Transverse colon (tissue), 4 donors: Measurements from ENCODE around the gene STAT2. TPM values are rescaled to one million over a fixed set of nuclear protein-coding genes. Genes with fewer than 3 reads are reported as not detected.

Experiments
- DNase-seq: peaks from one replicate; pipeline ENCODE4 v3.0.0-alpha.2; 2019
- H3K27ac ChIP-seq, 4 donors: fragments of 200-600 bp; sonication (generic); 2 replicates each; pipeline ENCODE4 v1.5.1; 2016 to 2018; ENCODE audit warnings: inconsistent platforms in 4 of 4
- H3K27me3 ChIP-seq: fragments of 200-600 bp; sonication (generic); 2 replicates; pipeline ENCODE4 v1.5.1; 2017; ENCODE audit warnings: inconsistent platforms
- H3K36me3 ChIP-seq, 4 donors: fragments of 200-600 bp; sonication (generic); 2 replicates each; pipeline ENCODE4 v1.5.1; 2017 to 2019; ENCODE audit warnings: inconsistent platforms in 4 of 4
- H3K4me1 ChIP-seq, 4 donors: fragments of 200-600 bp; sonication (generic); 2 replicates each; pipeline ENCODE4 v1.5.1; 2017 to 2020; ENCODE audit warnings: inconsistent platforms in 4 of 4
- H3K4me3 ChIP-seq, 4 donors: fragments of 200-600 bp; sonication (generic); 1 replicate in 1 of 4; 2 replicates in 3 of 4; pipeline versions ENCODE4 v1.5.1 to v1.6.1; 2017 to 2019; ENCODE audit warnings: inconsistent platforms in 4 of 4
- H3K9me3 ChIP-seq, 2 donors: fragments of 200-600 bp; sonication (generic); 2 replicates each; pipeline ENCODE4 v1.5.1; 2017 to 2019; ENCODE audit warnings: inconsistent platforms in 2 of 2
- EP300 ChIP-seq: sonication (generic); formaldehyde crosslinking; IDR thresholded peaks from one replicate; pipeline ENCODE4 v1.6.1; 2017; ENCODE audit warnings: antibody characterized with exemption, low read depth
- POLR2A ChIP-seq: fragments of 450-650 bp; IDR thresholded peaks from one replicate; pipeline ENCODE4 v1.6.1; 2016; ENCODE audit warnings: antibody characterized with exemption, mild to moderate bottlenecking, moderate library complexity
- POLR2AphosphoS5 ChIP-seq, 3 donors: sonication (generic); formaldehyde crosslinking; IDR thresholded peaks; one replicate each; pipeline ENCODE4 v1.6.1; 2016; ENCODE audit warnings: antibody characterized with exemption in 3 of 3
- WGBS, 2 donors: methylation state at CpG; one replicate each; pipeline ENCODE4 v1.1.5; 2018; ENCODE audit warnings: low coverage in 1 of 2; 5-methylcytosine and 5-hydroxymethylcytosine counted together
- in situ Hi-C, 4 donors: fragments of 200-750 bp; cut with MboI; loops; one replicate each; pipeline versions ENCODE4 v1.15.0 to v1.15.1; 2017; ENCODE audit warnings: low sequenced_read_pairs in 3 of 4, low pct_ligation_motif_present in 1 of 4, low pct_unique_long_range_greater_than_20kb in 1 of 4
- intact Hi-C: fragments of 100-400 bp; cut with DNase I; formaldehyde crosslinking; loops from one replicate; pipeline ENCODE4 v1.15.1; 2023; ENCODE audit warnings: low total_unique reads
- total RNA-seq, 4 donors: library from RNA; depleted of rRNA; stranded (reverse); fragments of >200 nt; gene quantifications; one replicate each; pipeline ENCODE4 v1.1.0, GENCODE V29; 2016
- TF ChIP-seq, protein P1 (sequence below), 5 experiments: fragments of 200-600 bp in 3 of 5; fragments of 450-650 bp in 2 of 5; sonication (generic) in 3 of 5; IDR thresholded peaks; 1 replicate in 2 of 5; 2 replicates in 3 of 5; pipeline ENCODE4 v1.5.1; 2016 to 2017; ENCODE audit warnings: antibody characterized with exemption in 5 of 5, inconsistent platforms in 3 of 5, mild to moderate bottlenecking in 2 of 5, moderate library complexity in 1 of 5

STAT2 gene
- total RNA-seq, 4 donors from 2014 or later, result 85.6 to 192 (median 115) TPM

GRCh38 chr12:56307221-56307965, 52.5 kb downstream of the STAT2 start:
- in situ Hi-C loops (no loop called here), intact Hi-C loops (no loop called here)
- DNase-seq, result no peak
- H3K9me3 ChIP-seq, result no peaks in the 10 kb centered on the region
- 88 to 96% methylated on average over 3 to 7 of the region's 7 CpGs for WGBS, 2 donors
- peaks cover 0 to 5% (median 0%) of the 10 kb centered on the region in 4 donors for H3K4me1 ChIP-seq
- H3K36me3 ChIP-seq, result peaks cover 0 to 23% (median 2%) of the 10 kb centered on the region in 4 donors
- no peaks in the 10 kb centered on the region for H3K27me3 ChIP-seq
- TF ChIP-seq POLR2AphosphoS5 (IDR thresholded peaks at IDR 0.05), result no peak
- TF ChIP-seq POLR2A, result no peak
- TF ChIP-seq EP300, result no peak
- TF ChIP-seq, protein P1, sequence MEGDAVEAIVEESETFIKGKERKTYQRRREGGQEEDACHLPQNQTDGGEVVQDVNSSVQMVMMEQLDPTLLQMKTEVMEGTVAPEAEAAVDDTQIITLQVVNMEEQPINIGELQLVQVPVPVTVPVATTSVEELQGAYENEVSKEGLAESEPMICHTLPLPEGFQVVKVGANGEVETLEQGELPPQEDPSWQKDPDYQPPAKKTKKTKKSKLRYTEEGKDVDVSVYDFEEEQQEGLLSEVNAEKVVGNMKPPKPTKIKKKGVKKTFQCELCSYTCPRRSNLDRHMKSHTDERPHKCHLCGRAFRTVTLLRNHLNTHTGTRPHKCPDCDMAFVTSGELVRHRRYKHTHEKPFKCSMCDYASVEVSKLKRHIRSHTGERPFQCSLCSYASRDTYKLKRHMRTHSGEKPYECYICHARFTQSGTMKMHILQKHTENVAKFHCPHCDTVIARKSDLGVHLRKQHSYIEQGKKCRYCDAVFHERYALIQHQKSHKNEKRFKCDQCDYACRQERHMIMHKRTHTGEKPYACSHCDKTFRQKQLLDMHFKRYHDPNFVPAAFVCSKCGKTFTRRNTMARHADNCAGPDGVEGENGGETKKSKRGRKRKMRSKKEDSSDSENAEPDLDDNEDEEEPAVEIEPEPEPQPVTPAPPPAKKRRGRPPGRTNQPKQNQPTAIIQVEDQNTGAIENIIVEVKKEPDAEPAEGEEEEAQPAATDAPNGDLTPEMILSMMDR (IDR thresholded peaks at IDR 0.05), result no peak
- no peak overlapping the region for H3K4me3 ChIP-seq
- H3K27ac ChIP-seq, result no peak overlapping the region

GRCh38 chr12:56304872-56305590, 54.9 kb downstream of the STAT2 start:
- H3K27ac ChIP-seq, result no peak overlapping the region
- intact Hi-C loops, result no loop called here
- H3K36me3 ChIP-seq, result peaks cover 0 to 22% (median 2%) of the 10 kb centered on the region in 4 donors
- in situ Hi-C loops, result no loop called here
- H3K9me3 ChIP-seq, result no peaks in the 10 kb centered on the region
- no peaks in the 10 kb centered on the region for H3K27me3 ChIP-seq
- no peak for TF ChIP-seq POLR2A
- TF ChIP-seq EP300, result no peak
- DNase-seq, result no peak
- H3K4me1 ChIP-seq, result peaks cover 5 to 23% (median 7%) of the 10 kb centered on the region in 4 donors
- 90 to 95% methylated on average over 4 to 8 of the region's 8 CpGs for WGBS, 2 donors
- no peak overlapping the region for H3K4me3 ChIP-seq

DNA sequence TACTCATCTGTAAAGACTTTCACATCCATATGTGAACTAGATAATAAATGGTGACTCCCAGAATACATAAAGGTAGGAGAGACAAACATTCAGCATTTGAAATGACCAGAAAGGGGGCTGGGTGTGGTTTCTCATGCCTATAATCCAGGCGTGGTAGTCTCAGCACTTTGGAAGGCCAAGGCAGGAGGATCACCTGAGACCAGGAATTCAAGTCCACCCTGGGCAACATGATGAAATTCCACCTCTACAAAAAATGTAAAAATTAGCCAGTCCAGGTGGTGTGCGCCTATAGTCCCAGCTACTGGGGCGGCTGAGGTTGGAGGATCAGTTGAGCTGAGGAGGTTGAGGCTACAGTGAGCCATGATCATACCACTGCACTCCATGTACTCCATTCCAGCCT, 55.6 kb downstream of the STAT2 start:
- Histone ChIP-seq H3K27ac (no peak overlapping the region), H3K36me3 (peaks cover 0 to 22% (median 2%) of the 10 kb centered on the region in 4 donors), H3K4me1 (peaks cover 5 to 25% (median 9%) of the 10 kb centered on the region in 4 donors), H3K9me3 (no peaks in the 10 kb centered on the region), H3K4me3 (no peak overlapping the region), H3K27me3 (no peaks in the 10 kb centered on the region)
- no peak for DNase-seq
- intact Hi-C loops, result no loop called here
- WGBS, 2 donors, result 85% methylated on average over 3 of the region's 3 CpGs; no CpG with 5 or more reads in 1 of the 2 donors
- TF ChIP-seq, protein P1 (IDR thresholded peaks at IDR 0.05), result no peak
- TF ChIP-seq EP300 (no peak), POLR2A (no peak), POLR2AphosphoS5 (IDR thresholded peaks at IDR 0.05) (no peak)
- in situ Hi-C loops, result no loop called here

DNA sequence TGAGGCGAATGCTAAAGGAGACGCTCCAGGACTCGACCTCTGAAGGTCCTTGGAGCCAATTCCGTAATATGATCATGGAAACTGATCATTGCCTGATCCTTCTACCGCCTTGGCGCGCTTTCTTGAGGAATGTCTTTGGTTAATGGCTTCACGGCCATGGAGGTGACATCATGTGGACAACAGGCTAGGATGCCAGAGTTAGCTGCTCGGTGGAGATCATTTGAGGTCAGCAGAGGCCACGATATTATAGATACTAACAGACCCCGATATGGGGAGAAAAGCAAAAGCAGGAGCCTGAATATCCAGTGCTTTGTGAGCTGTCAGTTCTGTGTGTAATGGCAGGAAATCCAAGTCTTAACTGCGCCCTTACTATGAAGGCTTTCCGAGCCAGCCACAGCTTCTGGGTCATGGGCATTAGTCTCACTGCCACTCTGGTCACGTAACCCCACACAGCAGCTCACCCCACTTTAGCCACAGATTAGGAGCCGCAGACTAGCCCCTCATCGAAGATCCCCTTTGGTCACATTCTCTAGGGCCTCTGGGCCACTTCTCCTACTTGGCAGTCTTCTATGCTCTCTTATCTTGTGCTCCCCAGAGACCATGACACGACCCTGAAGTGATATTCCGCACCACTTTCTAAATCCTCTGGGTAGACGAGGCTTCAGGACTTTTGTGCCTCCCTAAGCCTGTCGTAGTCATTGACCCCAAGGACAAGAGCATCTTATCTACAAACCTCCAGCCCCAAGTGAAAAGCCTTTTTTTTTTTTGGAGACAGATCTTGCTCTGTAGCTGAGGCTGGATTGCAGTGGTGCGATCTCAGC, 59.1 kb downstream of the STAT2 start:
- 49 to 100% methylated on average over 3 to 21 of the region's 21 CpGs for WGBS, 2 donors
- H3K9me3 ChIP-seq, result no peaks in the 10 kb centered on the region
- in situ Hi-C loops, result no loop called here
- H3K27ac ChIP-seq, result peak overlapping the region; percentile 95 to 98 (median 97)
- H3K4me3 ChIP-seq, result peak overlapping the region; percentile 29 to 94 (median 81)
- TF ChIP-seq POLR2AphosphoS5 (IDR thresholded peaks at IDR 0.05), result no peak
- TF ChIP-seq, protein P1 (IDR thresholded peaks at IDR 0.05), result no peak
- TF ChIP-seq EP300, result no peak
- no peak for TF ChIP-seq POLR2A
- H3K4me1 ChIP-seq, result peaks cover 21 to 59% (median 32%) of the 10 kb centered on the region in 4 donors
- DNase-seq, result no peak
- H3K27me3 ChIP-seq, result no peaks in the 10 kb centered on the region
- intact Hi-C loops, result no loop called here
- H3K36me3 ChIP-seq, result peaks cover 0 to 10% (median 0%) of the 10 kb centered on the region in 4 donors
